HG02970 (cell line): ENCODE results near the gene CD300H.

Experiments
- ATAC-seq: cut with Tn5 transposase; IDR thresholded peaks from one replicate; pipeline ENCODE4 v1.9.1; 2021; ENCODE audit warnings: mild to moderate bottlenecking, moderate library complexity, moderate number of reproducible peaks; ENCODE audit not compliant: unreplicated experiment, low FRiP score

Gene CD300H

DNA sequence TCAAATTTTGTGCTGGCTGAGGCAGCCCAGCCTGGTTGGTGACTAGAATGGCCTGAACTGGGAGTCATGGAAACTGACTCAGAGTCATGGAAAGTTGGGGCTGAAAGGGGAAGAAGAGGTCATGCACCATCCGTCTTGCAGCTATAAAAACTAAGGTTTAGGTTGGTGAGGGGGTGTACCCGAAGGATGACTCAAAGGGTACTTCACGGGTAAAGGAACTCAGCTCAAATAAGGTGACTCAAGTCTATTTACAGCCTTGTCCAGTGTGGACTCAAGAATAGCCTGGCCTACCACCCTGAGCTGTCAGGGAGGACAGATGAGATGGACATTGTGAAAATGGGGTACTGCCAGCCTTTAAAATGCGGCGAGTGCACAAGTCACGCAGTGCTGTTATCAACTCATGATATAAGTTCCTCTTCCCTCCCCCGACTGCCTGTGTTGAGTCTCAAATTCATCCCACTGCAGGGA, 54.7 kb downstream of the CD300H start:
- no peak for ATAC-seq

DNA sequence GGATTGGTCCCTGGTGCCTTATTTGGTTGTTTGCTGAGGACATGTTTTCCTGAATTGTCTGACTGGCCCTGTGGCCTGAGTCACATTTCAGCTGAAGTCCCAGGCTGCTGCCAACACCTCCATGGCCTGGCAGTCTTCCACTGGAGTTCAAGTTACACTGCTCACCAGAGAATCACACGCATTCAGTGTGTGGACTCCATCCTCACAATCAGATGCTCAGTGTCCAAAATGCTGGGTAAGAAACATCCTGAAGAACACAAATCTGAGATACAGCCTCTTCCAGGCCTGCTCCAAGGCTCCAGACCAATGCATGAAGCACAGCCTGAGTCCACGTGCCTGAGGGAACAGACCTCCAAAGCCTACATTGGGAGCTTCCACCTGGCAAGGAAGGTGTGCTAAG, 55.3 kb downstream of the CD300H start:
- ATAC-seq, result no peak
